HepG2 (cell line): ENCODE measurements around the gene RPS2. TPM values are rescaled to one million over a fixed set of nuclear protein-coding genes. Genes with fewer than 3 reads are reported as not detected.

ENCODE experiments used
- KMT2A ChIP-seq: sonication (generic); formaldehyde crosslinking; IDR thresholded peaks from 2 replicates; pipeline ENCODE4 v1.4.0; 2020; ENCODE audit warnings: missing genetic modification reagents
- MED1 ChIP-seq: sonication (generic); formaldehyde crosslinking; IDR thresholded peaks from 2 replicates; pipeline ENCODE4 v1.4.0; 2020; ENCODE audit warnings: missing genetic modification reagents
- NFIB ChIP-seq: sonication (generic); formaldehyde crosslinking; IDR thresholded peaks from 2 replicates; pipeline ENCODE4 v1.9.0; 2021; ENCODE audit warnings: missing genetic modification reagents, mild to moderate bottlenecking, borderline replicate concordance
- NONO ChIP-seq, 2 experiments: fragments of 450-650 bp in 1 of 2; sonication (generic) in 1 of 2; formaldehyde crosslinking in 1 of 2; IDR thresholded peaks in 1 of 2; conservative IDR thresholded peaks in 1 of 2; 2 replicates each; pipeline versions ENCODE4 v1.6.1 to v1.8.0; 2017 to 2022; ENCODE audit warnings: mild to moderate bottlenecking in 1 of 2, missing genetic modification reagents in 1 of 2, moderate library complexity in 1 of 2
- ZBTB38 ChIP-seq: sonication (generic); formaldehyde crosslinking; IDR thresholded peaks from 2 replicates; pipeline ENCODE4 v1.5.1; 2020; ENCODE audit warnings: mild to moderate bottlenecking, missing genetic modification reagents
- ZFP91 ChIP-seq: sonication (generic); formaldehyde crosslinking; IDR thresholded peaks from 2 replicates; pipeline ENCODE4 v1.9.0; 2022; ENCODE audit warnings: missing genetic modification reagents, mild to moderate bottlenecking, borderline replicate concordance
- ZHX2 ChIP-seq, 2 experiments: sonication (generic) in 1 of 2; formaldehyde crosslinking in 1 of 2; IDR thresholded peaks; 2 replicates each; pipeline versions ENCODE4 v1.6.1 to v1.9.0; 2014 to 2022; ENCODE audit warnings: antibody characterized with exemption in 1 of 2, borderline replicate concordance in 1 of 2, inconsistent platforms in 1 of 2, low read depth in 1 of 2, missing genetic modification reagents in 1 of 2
- ZNF33A ChIP-seq: sonication (generic); formaldehyde crosslinking; IDR thresholded peaks from 2 replicates; pipeline ENCODE4 v1.5.1; 2020; ENCODE audit warnings: missing genetic modification reagents, mild to moderate bottlenecking, moderate library complexity, borderline replicate concordance
- ZNF652 ChIP-seq: IDR thresholded peaks from 2 replicates; pipeline ENCODE4 v1.6.1; 2016; ENCODE audit warnings: low read depth, borderline replicate concordance
- polyA plus RNA-seq, 8 experiments: library from polyadenylated mRNA; depleted of rRNA in 3 of 8; stranded (reverse) in 7 of 8; unstranded in 1 of 8; fragments of >200 nt; fragmentation: Illumina TruSeq in 4 of 8; extraction: Trizol in 4 of 8; gene quantifications; 2 replicates each; pipeline versions ENCODE4 v1.2.1 to v1.2.3, GENCODE V29; 2011 to 2016; ENCODE audit warnings: low read depth in 4 of 8, missing spikeins in 1 of 8, mixed read lengths in 1 of 8; ENCODE audit not compliant: insufficient read depth in 1 of 8
- total RNA-seq, 5 experiments: library from RNA; depleted of rRNA; stranded (reverse); fragments of >200 nt; fragmentation: Illumina TruSeq; extraction: Trizol; gene quantifications; 2 replicates each; pipeline ENCODE4 v1.2.3, GENCODE V29; 2016; ENCODE audit warnings: low read depth in 1 of 5
- TF ChIP-seq, protein P1 (sequence below): IDR thresholded peaks from 2 replicates; pipeline ENCODE4 v1.6.1; 2016; ENCODE audit warnings: mild to moderate bottlenecking
- TF ChIP-seq, protein P2 (sequence below): sonication (generic); formaldehyde crosslinking; IDR thresholded peaks from 2 replicates; pipeline ENCODE4 v1.5.0; 2020; ENCODE audit warnings: missing genetic modification reagents, mild to moderate bottlenecking, borderline replicate concordance

The RPS2 gene
- total and polyA plus RNA-seq, 2 of the 13 experiments (the other 11 are each of a cell fraction or from before 2014, with no cell fraction given) = 1,908 to 4,514 TPM

DNA sequence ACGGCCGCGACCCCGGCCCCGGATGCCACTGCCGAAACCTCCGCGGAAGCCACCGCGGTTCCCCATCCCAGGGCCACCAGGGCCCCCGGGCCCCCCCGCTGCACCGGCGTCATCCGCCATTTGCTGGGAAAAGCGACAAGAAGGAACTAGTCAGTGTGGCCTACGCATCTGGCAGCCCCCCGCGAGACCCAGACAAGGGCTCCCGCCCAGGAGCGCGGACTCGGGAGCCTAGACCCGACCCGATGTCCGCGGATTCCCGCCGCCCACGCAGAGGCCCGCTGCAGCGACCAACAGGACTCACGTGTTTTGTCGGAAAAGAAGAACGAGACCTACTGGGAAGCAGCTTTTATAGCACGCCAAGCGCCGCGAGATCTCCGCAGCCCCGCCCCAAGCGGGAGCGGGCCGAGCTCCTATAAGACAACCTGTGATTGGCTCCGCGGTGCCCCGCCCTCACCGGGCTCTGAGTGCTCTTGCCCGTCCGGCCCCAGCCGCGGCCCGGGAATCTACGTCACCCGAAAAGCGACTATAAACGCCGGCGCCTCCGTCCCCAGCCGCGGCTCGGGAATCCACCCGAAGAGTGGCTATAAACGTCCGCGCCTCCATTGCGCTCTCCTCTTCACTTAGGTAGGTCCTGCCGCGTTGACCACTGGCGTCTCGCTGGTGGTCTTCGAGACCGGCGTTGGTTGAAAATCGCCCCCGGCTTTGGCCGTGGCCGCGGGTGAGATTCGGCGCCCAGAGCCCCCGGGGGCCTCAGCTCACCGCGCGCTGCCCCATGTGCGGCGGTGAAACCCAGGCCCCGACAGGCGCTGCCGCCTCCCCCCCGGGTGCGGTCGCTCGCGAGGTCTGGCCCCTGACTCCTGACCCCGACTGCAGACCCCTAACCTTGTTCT lies at the start of gene RPS2 (continued):
- TF ChIP-seq ZFP91 = peak; percentile 44; the same call in 1 of the 2 replicates
- TF ChIP-seq NFIB (CRISPR knock-in tag) = no peak
- peak; percentile 98 for TF ChIP-seq ZBTB38
- TF ChIP-seq NONO (IDR thresholded peaks at IDR 0.05) = no peak
- peak; percentile 58 for TF ChIP-seq NONO (CRISPR knock-in tag; conservative IDR thresholded peaks at IDR 0.05)
- TF ChIP-seq, protein P1, sequence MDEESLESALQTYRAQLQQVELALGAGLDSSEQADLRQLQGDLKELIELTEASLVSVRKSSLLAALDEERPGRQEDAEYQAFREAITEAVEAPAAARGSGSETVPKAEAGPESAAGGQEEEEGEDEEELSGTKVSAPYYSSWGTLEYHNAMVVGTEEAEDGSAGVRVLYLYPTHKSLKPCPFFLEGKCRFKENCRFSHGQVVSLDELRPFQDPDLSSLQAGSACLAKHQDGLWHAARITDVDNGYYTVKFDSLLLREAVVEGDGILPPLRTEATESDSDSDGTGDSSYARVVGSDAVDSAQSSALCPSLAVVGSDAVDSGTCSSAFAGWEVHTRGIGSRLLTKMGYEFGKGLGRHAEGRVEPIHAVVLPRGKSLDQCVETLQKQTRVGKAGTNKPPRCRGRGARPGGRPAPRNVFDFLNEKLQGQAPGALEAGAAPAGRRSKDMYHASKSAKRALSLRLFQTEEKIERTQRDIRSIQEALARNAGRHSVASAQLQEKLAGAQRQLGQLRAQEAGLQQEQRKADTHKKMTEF (CRISPR knock-in tag) = peak; percentile 88
- TF ChIP-seq ZNF652 (CRISPR knock-in tag) = no peak
- TF ChIP-seq MED1 (CRISPR knock-in tag) = peak; percentile 66
- peak; percentile 69; the same call in 1 of the 2 replicates for TF ChIP-seq KMT2A
- TF ChIP-seq ZHX2 (IDR thresholded peaks at IDR 0.05; ENCODE audit: low read depth) = no peak
- peak; percentile 86; the same call in 1 of the 2 replicates for TF ChIP-seq ZHX2 (CRISPR knock-in tag; IDR thresholded peaks at IDR 0.05; ENCODE audit: borderline replicate concordance)
- TF ChIP-seq ZNF33A (CRISPR knock-in tag) = peak; percentile 69
- TF ChIP-seq, protein P2, sequence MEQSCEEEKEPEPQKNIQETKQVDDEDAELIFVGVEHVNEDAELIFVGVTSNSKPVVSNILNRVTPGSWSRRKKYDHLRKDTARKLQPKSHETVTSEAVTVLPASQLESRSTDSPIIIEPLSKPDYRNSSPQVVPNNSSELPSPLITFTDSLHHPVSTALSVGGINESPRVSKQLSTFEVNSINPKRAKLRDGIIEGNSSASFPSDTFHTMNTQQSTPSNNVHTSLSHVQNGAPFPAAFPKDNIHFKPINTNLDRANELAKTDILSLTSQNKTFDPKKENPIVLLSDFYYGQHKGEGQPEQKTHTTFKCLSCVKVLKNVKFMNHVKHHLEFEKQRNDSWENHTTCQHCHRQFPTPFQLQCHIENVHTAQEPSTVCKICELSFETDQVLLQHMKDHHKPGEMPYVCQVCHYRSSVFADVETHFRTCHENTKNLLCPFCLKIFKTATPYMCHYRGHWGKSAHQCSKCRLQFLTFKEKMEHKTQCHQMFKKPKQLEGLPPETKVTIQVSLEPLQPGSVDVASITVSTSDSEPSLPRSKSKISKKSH = peak; percentile 61; the same call in 1 of the 2 replicates
